Retinal pigment epithelial cell (primary cell): ENCODE results near the gene UBXN10.

Source experiments
- DNase-seq: peaks from one replicate; pipeline ENCODE4 v3.0.0-alpha.2; 2010; ENCODE audit warnings: low read depth
- H3K4me3 ChIP-seq: 2 replicates; pipeline ENCODE4 v1.5.1; 2011; ENCODE audit warnings: mild to moderate bottlenecking, low read length, control low read depth, moderate library complexity
- TF ChIP-seq, protein P1 (sequence below): conservative IDR thresholded peaks from 2 replicates; pipeline ENCODE4 v1.5.1; 2011; ENCODE audit warnings: low read depth, low read length, control low read depth, inconsistent platforms

UBXN10 gene, protein sequence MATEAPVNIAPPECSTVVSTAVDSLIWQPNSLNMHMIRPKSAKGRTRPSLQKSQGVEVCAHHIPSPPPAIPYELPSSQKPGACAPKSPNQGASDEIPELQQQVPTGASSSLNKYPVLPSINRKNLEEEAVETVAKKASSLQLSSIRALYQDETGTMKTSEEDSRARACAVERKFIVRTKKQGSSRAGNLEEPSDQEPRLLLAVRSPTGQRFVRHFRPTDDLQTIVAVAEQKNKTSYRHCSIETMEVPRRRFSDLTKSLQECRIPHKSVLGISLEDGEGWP

DNA sequence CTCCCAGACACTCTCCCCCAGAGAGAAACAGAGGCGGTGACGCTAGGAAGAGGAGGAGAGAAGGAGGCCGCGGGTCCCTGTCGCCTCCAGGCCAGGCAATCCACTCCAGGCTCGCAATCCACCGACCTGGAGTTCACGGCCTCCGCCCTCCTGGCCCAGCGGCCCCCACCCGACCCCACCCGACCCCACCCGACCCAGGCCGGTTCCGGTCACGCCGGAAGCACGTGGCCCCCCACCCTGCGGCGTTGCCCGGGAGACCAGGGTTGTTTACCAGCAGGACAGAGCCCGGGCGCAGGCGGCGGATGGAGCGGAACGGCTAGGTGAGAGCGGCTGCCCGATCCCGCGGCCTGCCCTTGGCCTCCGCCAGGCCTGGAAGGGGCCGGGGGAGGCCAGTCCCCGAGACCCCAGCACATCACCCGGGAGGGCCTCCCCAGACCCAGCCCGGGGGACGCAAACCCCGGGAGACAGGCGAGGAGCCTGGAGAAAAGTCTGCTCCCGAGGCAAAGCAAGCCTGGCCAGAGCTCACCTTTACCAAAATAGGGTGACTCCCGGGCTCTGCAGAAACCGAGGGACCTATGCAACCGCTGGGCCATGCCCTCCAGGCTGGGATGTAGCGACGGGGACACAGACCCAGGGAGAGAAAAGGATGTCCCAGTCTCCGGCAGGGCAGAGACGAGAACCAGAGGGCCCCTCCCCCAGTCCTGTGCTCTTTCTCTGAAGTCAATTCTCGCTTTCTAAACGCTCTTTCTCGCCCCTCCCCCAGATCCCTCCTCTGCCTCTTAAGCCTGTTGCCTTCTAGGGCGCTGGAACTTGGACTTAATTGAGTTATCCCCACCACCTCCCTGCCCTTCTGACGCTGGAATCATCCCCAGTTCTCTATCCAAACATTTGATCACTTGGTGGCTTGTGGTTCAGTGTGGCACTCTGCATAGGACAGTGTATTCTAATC, at the start of gene UBXN10, which contains the start of gene PLA2G2C:
UBXN10 (plus strand) TSS at position 263 of the 949 bp plus-strand sequence. CDS start 4,466 bp downstream, outside the sequence.
PLA2G2C (minus strand) TSS at position 685 of the 949 bp plus-strand sequence. CDS start 9,155 bp downstream, outside the sequence.
- TF ChIP-seq, protein P1, sequence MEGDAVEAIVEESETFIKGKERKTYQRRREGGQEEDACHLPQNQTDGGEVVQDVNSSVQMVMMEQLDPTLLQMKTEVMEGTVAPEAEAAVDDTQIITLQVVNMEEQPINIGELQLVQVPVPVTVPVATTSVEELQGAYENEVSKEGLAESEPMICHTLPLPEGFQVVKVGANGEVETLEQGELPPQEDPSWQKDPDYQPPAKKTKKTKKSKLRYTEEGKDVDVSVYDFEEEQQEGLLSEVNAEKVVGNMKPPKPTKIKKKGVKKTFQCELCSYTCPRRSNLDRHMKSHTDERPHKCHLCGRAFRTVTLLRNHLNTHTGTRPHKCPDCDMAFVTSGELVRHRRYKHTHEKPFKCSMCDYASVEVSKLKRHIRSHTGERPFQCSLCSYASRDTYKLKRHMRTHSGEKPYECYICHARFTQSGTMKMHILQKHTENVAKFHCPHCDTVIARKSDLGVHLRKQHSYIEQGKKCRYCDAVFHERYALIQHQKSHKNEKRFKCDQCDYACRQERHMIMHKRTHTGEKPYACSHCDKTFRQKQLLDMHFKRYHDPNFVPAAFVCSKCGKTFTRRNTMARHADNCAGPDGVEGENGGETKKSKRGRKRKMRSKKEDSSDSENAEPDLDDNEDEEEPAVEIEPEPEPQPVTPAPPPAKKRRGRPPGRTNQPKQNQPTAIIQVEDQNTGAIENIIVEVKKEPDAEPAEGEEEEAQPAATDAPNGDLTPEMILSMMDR: no peak
- no peak for DNase-seq
- H3K4me3 ChIP-seq: peak within 1 kb of the TSS; percentile 52

DNA sequence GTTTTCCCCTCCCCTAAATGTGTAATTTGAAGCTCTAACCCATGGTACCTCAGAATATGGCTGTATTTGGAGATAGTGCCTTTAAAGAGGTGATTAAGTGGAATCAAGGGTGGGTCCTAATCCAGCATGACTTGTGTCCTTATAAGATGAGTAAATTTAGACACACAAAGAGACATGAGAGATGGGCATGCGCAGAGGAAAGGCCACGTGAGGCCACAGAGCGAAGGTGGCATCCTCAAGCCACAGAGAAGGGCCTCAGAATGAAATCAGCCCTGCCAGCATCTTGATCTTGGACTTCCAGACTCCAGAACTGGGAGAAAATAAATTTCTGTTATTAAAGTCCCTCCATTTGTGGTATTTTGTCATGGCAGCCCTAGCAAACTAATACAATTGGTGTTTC, 49.6 kb upstream of the UBXN10 start:
- no peak overlapping the region for H3K4me3 ChIP-seq
- TF ChIP-seq, protein P1: no peak
- DNase-seq: no peak

DNA sequence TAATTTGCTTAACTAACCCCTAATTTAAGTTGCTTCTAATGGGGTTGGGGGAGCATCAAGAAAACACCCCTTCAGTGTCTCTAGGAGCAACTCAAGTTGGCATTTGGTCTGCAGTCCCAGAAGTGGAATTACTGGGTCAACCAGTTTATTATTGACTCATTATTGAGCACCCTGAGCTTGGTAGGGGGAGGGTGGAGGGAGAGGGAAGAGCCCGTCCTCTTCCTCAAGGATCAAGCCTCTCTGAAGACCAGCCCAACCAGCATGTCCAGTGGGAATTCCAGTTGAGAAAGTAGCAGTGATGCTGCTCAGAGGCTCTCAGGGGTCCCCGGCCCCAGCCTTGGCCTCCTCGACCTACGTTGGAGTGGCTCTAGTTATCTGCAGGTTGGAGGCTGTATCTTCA, 48.8 kb upstream of the UBXN10 start:
- TF ChIP-seq, protein P1: no peak
- H3K4me3 ChIP-seq: no peak overlapping the region
- DNase-seq: no peak

DNA sequence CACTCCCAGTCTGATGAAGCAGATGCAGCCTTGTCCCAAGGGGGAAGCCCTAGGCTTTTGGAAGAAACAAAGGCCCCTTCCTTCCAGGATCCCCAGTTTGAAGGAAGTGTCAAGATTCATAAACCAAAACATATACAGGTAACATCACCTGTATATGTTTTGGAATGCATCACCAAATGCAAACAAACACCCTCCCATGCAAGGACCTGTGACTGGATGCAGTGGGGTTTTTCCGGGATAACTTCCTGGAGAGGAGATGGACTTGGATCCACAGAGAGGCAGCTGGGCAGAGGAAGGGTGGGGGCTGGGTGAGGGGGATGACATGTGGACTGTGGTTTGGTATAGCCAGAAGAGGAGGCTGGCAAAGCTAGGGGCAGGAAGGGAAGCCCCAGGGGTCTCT, 48.3 kb upstream of the UBXN10 start:
- TF ChIP-seq, protein P1: no peak
- no peak overlapping the region for H3K4me3 ChIP-seq
- DNase-seq: no peak

DNA sequence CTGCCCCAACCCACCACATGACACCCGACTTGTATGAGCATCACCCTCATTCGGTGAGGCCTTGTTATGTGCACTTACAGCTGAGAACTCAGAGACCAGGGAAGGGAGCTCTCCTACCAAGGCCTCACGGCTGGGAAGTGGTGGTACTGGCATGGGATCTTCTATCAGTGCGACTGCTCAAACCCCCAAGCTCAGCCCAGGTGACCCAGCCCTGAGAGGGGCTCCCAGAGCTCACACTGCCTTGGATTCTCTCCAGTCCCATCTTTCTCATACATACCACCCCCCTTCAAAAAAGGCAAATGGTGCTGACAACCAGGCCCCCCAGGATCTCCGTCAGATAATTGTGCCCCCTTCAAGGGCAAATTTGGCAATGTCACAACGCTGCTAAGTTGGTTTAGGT, 47.5 kb upstream of the UBXN10 start:
- DNase-seq: no peak
- TF ChIP-seq, protein P1: no peak
- H3K4me3 ChIP-seq: no peak overlapping the region

DNA sequence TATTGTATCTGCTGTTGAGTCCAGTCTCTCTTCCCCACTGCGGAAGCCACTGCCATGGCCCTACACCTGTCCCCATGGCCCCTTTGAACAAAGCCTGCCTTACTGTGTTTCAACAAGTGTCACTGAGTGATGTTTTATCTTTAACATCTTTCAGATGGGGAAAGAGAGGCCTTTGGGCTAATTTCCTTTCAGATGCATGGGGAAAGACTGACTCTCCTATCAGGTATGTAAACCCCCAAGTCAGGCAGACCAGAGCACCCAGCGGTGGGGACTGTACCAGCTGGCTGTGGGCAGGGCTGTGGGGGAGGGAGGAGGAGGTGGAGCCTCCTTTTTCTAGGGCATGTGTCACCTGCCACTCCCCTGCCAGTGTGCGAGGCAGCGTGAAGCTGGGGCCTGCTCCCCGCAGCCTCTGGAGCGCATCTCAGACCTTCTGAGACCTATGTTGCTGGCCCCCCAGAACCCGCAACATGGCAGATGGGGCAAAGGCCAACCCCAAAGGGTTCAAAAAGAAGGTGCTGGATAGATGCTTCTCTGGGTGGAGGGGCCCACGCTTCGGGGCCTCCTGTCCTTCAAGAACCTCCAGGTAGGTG, 46.8 kb upstream of the UBXN10 start, which contains the start of gene PLA2G2F:
PLA2G2F (plus strand) TSS at position 363 of the 590 bp plus-strand sequence; CDS start at position 468, 105 bp downstream.
- no peak within 1 kb of the TSS for H3K4me3 ChIP-seq
- no peak for DNase-seq
- TF ChIP-seq, protein P1: no peak
